ENCODE measurements around the gene ATP6AP2. TPM values are rescaled to one million over a fixed set of nuclear protein-coding genes. Genes with fewer than 3 reads are reported as not detected.

Gene ATP6AP2
- total RNA-seq, 1 donor from 2014 or later = 85.6 TPM

DNA sequence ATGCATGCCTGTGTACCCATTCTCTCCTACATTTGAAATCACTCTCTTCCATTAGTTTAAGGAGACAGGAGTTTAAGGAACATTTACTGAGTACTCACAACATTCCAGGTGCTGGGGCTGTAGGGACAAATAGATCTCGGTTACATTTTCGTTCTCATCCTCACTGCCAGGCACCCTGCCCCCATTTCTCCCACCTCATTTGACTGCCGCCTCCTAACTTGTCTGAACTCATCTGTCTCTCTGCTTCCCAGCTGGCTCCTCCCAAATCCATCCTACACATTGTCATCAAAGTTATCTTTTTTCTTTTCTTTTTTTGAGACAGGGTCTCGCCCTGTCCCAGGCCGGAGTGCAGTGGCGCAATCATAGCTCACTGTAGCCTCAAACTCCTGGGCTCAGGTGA is 22.7 kb downstream of the ATP6AP2 start:
- H3K9me3 Mint-ChIP-seq (ENCODE audit: unreplicated experiment) = no peaks in the 10 kb centered on the region
- H3K27ac Mint-ChIP-seq (ENCODE audit: unreplicated experiment) = no peak overlapping the region
- no peak for DNase-seq (ENCODE audit: low spot score)
- TF ChIP-seq, protein P1, sequence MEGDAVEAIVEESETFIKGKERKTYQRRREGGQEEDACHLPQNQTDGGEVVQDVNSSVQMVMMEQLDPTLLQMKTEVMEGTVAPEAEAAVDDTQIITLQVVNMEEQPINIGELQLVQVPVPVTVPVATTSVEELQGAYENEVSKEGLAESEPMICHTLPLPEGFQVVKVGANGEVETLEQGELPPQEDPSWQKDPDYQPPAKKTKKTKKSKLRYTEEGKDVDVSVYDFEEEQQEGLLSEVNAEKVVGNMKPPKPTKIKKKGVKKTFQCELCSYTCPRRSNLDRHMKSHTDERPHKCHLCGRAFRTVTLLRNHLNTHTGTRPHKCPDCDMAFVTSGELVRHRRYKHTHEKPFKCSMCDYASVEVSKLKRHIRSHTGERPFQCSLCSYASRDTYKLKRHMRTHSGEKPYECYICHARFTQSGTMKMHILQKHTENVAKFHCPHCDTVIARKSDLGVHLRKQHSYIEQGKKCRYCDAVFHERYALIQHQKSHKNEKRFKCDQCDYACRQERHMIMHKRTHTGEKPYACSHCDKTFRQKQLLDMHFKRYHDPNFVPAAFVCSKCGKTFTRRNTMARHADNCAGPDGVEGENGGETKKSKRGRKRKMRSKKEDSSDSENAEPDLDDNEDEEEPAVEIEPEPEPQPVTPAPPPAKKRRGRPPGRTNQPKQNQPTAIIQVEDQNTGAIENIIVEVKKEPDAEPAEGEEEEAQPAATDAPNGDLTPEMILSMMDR (IDR thresholded peaks at IDR 0.05; ENCODE audit: unreplicated experiment) = no peak
- no peaks in the 10 kb centered on the region for H3K27me3 Mint-ChIP-seq (ENCODE audit: unreplicated experiment)
- peaks cover 4% of the 10 kb centered on the region for H3K36me3 Mint-ChIP-seq (ENCODE audit: low read depth, unreplicated experiment)
- H3K4me1 Mint-ChIP-seq (ENCODE audit: unreplicated experiment) = no peaks in the 10 kb centered on the region
- no peak overlapping the region for H3K4me3 Mint-ChIP-seq (ENCODE audit: unreplicated experiment)

DNA sequence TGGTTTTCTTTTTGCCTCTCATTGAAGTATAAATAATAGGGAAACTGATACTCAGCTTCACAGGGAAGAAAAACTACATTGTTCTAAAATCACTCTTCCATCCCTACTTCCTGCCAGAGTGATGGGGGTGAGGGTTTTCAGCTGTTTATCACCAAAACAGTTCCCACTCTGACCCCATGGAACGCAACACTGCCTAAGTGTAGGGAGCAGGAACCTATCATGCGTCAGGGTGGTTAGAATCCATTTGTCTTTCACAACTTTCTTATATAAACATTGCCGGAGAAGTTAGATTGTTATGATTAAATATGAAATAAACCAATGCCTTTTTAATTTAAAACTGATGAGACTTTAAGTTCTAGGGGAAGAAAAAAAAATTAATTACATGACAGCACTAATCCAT is 26.6 kb downstream of the ATP6AP2 start:
- DNase-seq (ENCODE audit: low spot score) = no peak
- peaks cover 4% of the 10 kb centered on the region for H3K36me3 Mint-ChIP-seq (ENCODE audit: low read depth, unreplicated experiment)
- no peak overlapping the region for H3K27ac Mint-ChIP-seq (ENCODE audit: unreplicated experiment)
- H3K27me3 Mint-ChIP-seq (ENCODE audit: unreplicated experiment) = no peaks in the 10 kb centered on the region
- no peaks in the 10 kb centered on the region for H3K9me3 Mint-ChIP-seq (ENCODE audit: unreplicated experiment)
- TF ChIP-seq, protein P1 (IDR thresholded peaks at IDR 0.05; ENCODE audit: unreplicated experiment) = no peak
- H3K4me1 Mint-ChIP-seq (ENCODE audit: unreplicated experiment) = no peaks in the 10 kb centered on the region
- no peak overlapping the region for H3K4me3 Mint-ChIP-seq (ENCODE audit: unreplicated experiment)

DNA sequence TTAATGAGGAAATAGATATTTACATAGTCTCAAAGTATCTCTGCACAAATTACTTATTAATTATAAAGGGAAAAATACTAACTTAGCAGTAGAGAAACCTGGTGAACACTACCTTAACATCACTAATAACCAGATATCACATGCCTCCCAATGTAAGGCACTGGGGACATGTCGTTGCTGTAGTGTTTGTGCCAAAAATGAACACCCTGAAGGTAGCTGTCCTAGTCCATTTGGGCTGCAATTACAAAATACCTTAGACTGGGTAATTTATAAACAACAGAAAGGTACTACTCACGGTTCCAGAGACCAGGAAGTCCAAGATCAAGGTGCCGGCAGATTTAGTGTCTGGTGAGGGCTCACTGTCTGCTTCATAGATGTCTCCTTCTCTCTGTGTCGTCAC is 31.7 kb downstream of the ATP6AP2 start:
- TF ChIP-seq, protein P1 (IDR thresholded peaks at IDR 0.05; ENCODE audit: unreplicated experiment) = no peak
- Mint-ChIP-seq H3K27me3 (ENCODE audit: unreplicated experiment) (no peaks in the 10 kb centered on the region), H3K27ac (ENCODE audit: unreplicated experiment) (no peak overlapping the region), H3K36me3 (ENCODE audit: low read depth, unreplicated experiment) (no peaks in the 10 kb centered on the region), H3K4me1 (ENCODE audit: unreplicated experiment) (no peaks in the 10 kb centered on the region), H3K9me3 (ENCODE audit: unreplicated experiment) (no peaks in the 10 kb centered on the region), H3K4me3 (ENCODE audit: unreplicated experiment) (no peak overlapping the region)
- DNase-seq (ENCODE audit: low spot score) = no peak

DNA sequence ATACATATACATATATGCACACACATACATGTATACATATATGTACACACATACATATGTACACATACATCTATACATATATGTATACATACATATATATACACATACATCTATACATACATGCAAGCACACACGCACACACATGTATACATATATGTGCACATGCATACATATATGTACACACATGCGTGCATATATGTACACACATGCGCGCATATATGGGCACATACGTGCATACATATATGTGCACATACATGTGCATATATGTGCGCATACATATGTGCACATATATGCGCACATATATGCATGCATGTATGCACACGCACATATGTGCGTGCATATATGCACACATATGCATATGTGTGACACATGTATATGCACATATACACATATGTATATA is 35.2 kb downstream of the ATP6AP2 start:
- no peaks in the 10 kb centered on the region for H3K27me3 Mint-ChIP-seq (ENCODE audit: unreplicated experiment)
- no peak overlapping the region for H3K27ac Mint-ChIP-seq (ENCODE audit: unreplicated experiment)
- no peaks in the 10 kb centered on the region for H3K9me3 Mint-ChIP-seq (ENCODE audit: unreplicated experiment)
- no peak overlapping the region for H3K4me3 Mint-ChIP-seq (ENCODE audit: unreplicated experiment)
- no peak for DNase-seq (ENCODE audit: low spot score)
- H3K4me1 Mint-ChIP-seq (ENCODE audit: unreplicated experiment) = no peaks in the 10 kb centered on the region
- no peaks in the 10 kb centered on the region for H3K36me3 Mint-ChIP-seq (ENCODE audit: low read depth, unreplicated experiment)
- TF ChIP-seq, protein P1 (IDR thresholded peaks at IDR 0.05; ENCODE audit: unreplicated experiment) = no peak

DNA sequence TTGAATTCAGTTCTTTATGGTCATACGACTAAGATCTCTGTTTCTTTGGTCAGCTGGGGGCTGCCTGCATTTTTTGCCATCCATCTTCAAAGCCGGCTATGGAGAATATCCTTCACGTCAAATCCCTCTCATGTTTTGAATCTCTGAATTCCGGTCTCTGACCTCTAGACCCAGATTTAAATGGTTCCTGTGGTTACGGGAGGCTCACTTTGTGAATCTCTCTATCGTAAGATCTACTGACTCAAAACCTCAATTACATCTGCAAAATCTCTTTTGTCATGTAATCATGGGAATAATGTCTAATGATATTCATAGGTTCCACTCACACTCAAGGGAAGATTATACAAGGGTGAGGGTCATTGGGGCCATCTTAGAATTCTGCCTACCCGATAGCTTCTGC is 36.8 kb downstream of the ATP6AP2 start:
- H3K4me3 Mint-ChIP-seq (ENCODE audit: unreplicated experiment) = no peak overlapping the region
- H3K4me1 Mint-ChIP-seq (ENCODE audit: unreplicated experiment) = no peaks in the 10 kb centered on the region
- no peaks in the 10 kb centered on the region for H3K36me3 Mint-ChIP-seq (ENCODE audit: low read depth, unreplicated experiment)
- H3K27ac Mint-ChIP-seq (ENCODE audit: unreplicated experiment) = no peak overlapping the region
- TF ChIP-seq, protein P1 (IDR thresholded peaks at IDR 0.05; ENCODE audit: unreplicated experiment) = no peak
- no peak for DNase-seq (ENCODE audit: low spot score)
- no peaks in the 10 kb centered on the region for H3K9me3 Mint-ChIP-seq (ENCODE audit: unreplicated experiment)
- H3K27me3 Mint-ChIP-seq (ENCODE audit: unreplicated experiment) = no peaks in the 10 kb centered on the region

All from endothelial cell (in vitro differentiated cells).